ENCODE data around the gene ZGPAT.

ZGPAT gene

GRCh38 chr20:63694584-63695423 is 13.0 kb upstream of the ZGPAT start:
- no peaks in the 10 kb centered on the region for H3K9me3 Mint-ChIP-seq
- peaks cover 53% of the 10 kb centered on the region for H3K4me1 Mint-ChIP-seq
- no peak overlapping the region for H3K4me3 Mint-ChIP-seq
- H3K27ac Mint-ChIP-seq: no peak overlapping the region
- DNase-seq (no peak), ATAC-seq (no peak)
- H3K27me3 Mint-ChIP-seq: no peaks in the 10 kb centered on the region

GRCh38 chr20:63695424-63696305 is 12.2 kb upstream of the ZGPAT start:
- H3K27me3 Mint-ChIP-seq: no peaks in the 10 kb centered on the region
- ATAC-seq: no peak
- no peak for DNase-seq
- H3K9me3 Mint-ChIP-seq: no peaks in the 10 kb centered on the region
- H3K4me1 Mint-ChIP-seq: peaks cover 62% of the 10 kb centered on the region
- H3K4me3 Mint-ChIP-seq: peak overlapping the region in 1 of 2 donors; percentile 67
- H3K27ac Mint-ChIP-seq: peak overlapping the region in 1 of 2 donors; percentile 44

DNA sequence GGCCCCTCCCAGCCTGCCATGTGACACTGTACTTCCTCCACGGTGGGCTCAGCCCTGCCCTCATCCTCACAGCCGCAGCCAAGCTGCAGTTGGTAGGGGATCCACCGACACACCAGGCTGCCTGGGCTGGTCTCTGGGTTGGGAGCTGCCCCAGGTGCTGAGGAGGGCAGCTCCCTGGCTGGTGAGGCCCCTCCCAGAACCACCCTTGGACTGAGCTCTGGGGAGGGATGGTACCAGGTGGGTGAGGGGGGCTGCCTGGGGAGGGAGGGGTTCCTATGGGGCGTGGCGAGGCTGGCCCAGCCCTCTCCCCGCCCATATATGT is 11.6 kb upstream of the ZGPAT start:
- ATAC-seq (peak; percentile 61), DNase-seq (no peak)
- Mint-ChIP-seq H3K27ac (peak overlapping the region in 1 of 2 donors; percentile 44), H3K4me3 (peak overlapping the region in 1 of 2 donors; percentile 67), H3K27me3 (no peaks in the 10 kb centered on the region), H3K4me1 (peaks cover 60% of the 10 kb centered on the region), H3K9me3 (no peaks in the 10 kb centered on the region)

DNA sequence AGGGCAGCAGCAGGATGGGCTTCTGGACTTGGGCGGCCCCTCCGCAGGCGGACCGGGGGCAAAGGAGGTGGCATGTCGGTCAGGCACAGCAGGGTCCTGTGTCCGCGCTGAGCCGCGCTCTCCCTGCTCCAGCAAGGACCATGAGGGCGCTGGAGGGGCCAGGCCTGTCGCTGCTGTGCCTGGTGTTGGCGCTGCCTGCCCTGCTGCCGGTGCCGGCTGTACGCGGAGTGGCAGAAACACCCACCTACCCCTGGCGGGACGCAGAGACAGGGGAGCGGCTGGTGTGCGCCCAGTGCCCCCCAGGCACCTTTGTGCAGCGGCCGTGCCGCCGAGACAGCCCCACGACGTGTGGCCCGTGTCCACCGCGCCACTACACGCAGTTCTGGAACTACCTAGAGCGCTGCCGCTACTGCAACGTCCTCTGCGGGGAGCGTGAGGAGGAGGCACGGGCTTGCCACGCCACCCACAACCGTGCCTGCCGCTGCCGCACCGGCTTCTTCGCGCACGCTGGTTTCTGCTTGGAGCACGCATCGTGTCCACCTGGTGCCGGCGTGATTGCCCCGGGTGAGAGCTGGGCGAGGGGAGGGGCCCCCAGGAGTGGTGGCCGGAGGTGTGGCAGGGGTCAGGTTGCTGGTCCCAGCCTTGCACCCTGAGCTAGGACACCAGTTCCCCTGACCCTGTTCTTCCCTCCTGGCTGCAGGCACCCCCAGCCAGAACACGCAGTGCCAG is 11.0 kb upstream of the ZGPAT start, which contains the start of gene TNFRSF6B:
Gene TNFRSF6B, plus strand, starts transcription at position 25 of the 729 bp plus-strand sequence. Its CDS starts 116 bp downstream, at position 141.
- DNase-seq (peak in 1 of 2 donors; percentile 12), ATAC-seq (peak; percentile 34)
- peak within 1 kb of the TSS; percentile 9 to 67 for H3K4me3 Mint-ChIP-seq
- H3K27me3 Mint-ChIP-seq: no peaks in the 10 kb centered on the region
- peak within 1 kb of the TSS in 1 of 2 donors; percentile 93 for H3K27ac Mint-ChIP-seq
- H3K4me1 Mint-ChIP-seq: peaks cover 56% of the 10 kb centered on the region
- H3K9me3 Mint-ChIP-seq: no peaks in the 10 kb centered on the region

GRCh38 chr20:63697357-63697867 is 10.4 kb upstream of the ZGPAT start:
- H3K9me3 Mint-ChIP-seq: no peaks in the 10 kb centered on the region
- peak overlapping the region; percentile 9 to 67 for H3K4me3 Mint-ChIP-seq
- peak overlapping the region in 1 of 2 donors; percentile 93 for H3K27ac Mint-ChIP-seq
- DNase-seq: peak in 1 of 2 donors; percentile 13
- H3K27me3 Mint-ChIP-seq: no peaks in the 10 kb centered on the region
- H3K4me1 Mint-ChIP-seq: peaks cover 56% of the 10 kb centered on the region
- no peak for ATAC-seq

DNA sequence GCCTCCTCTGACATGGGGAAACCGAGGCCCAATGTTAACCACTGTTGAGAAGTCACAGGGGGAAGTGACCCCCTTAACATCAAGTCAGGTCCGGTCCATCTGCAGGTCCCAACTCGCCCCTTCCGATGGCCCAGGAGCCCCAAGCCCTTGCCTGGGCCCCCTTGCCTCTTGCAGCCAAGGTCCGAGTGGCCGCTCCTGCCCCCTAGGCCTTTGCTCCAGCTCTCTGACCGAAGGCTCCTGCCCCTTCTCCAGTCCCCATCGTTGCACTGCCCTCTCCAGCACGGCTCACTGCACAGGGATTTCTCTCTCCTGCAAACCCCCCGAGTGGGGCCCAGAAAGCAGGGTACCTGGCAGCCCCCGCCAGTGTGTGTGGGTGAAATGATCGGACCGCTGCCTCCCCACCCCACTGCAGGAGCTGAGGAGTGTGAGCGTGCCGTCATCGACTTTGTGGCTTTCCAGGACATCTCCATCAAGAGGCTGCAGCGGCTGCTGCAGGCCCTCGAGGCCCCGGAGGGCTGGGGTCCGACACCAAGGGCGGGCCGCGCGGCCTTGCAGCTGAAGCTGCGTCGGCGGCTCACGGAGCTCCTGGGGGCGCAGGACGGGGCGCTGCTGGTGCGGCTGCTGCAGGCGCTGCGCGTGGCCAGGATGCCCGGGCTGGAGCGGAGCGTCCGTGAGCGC is 9.8 kb upstream of the ZGPAT start:
- Mint-ChIP-seq H3K27me3 (no peaks in the 10 kb centered on the region), H3K4me1 (peaks cover 56% of the 10 kb centered on the region), H3K4me3 (peak overlapping the region in 1 of 2 donors; percentile 57), H3K9me3 (no peaks in the 10 kb centered on the region), H3K27ac (peak overlapping the region; percentile 57 to 93)
- no peak for ATAC-seq
- DNase-seq: peak in 1 of 2 donors; percentile 12

DNA sequence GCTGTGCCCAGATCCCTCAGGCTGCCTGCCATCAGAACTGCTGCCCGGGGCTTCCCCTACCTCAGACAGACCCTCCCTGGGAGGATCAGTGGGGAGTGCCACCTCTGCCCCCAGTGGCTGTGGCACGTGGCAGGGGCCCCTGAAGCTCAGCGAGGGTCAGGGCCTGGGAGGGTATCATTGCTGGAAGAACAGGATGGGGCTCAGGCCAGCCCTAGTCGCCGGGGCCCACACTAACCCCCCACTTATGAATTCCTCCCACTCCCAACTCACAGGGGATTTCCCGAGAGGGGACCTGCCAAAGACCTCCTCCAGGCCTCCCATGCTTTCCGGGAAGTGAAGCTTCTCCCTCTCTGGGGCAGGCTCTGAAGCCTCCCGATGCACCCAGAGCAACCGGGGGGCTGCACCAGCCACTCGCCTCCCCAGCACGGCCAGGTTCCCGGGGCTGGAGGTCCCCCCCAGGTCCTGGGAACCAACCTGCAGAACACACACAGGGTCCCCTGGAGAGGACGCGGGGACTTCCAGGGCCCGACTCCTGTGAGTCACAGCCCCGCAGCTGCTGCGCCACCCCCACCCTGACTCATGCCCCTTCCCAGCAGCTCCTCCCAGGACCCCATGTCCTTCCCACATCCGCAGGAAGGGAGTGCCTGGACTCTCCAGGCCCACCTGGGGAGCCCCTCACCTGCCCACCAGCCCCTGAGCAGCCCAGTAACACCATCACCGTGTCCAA is 8.9 kb upstream of the ZGPAT start:
- H3K4me3 Mint-ChIP-seq: peak overlapping the region in 1 of 2 donors; percentile 70
- no peaks in the 10 kb centered on the region for H3K27me3 Mint-ChIP-seq
- DNase-seq: peak in 1 of 2 donors; percentile 44
- peaks cover 55% of the 10 kb centered on the region for H3K4me1 Mint-ChIP-seq
- H3K27ac Mint-ChIP-seq: peak overlapping the region in 1 of 2 donors; percentile 95
- ATAC-seq: peak; percentile 45
- no peaks in the 10 kb centered on the region for H3K9me3 Mint-ChIP-seq

GRCh38 chr20:63699466-63700198 is 8.2 kb upstream of the ZGPAT start:
- peak overlapping the region in 1 of 2 donors; percentile 95 for H3K27ac Mint-ChIP-seq

DNA sequence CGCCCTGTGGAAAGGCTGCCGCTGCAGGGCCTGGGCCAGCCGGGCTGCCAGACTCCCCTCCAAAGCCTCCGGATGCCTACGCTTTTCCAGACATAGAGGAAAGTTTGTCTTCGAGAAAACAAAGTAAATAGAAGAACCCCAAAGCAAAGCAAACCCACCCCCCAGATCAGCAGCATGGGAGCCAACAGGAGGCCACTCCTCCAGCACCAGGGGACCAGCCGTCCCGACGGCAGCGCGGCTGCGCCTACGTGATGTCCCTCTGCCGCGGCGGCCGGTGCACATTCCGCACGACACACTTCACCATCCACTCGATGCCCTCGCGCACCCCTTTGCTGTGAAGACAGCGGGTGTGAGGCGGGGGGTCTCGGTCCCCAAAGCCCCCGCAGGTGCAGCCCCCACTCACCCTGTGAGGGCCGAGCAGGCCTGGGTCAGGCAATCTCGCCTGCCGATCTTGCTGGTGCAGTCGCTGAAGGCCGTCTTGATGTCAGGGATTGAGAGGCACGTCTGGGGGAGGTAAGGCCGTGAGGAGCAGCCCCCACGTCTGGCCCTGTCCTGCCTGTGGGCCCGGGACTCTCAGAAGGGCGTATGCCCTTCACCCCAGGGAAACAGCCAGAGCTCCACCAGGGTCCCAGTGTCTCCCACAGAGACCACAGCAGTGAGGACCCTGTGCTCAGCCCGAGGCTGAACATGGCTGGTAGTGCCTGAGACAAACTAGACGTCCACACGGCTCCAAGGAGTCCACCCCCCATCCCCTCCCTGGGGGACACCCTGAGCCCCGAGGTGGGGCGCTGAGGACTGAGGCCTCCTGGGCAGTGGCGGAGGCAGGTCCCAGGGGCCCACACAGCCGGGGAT is 7.4 kb upstream of the ZGPAT start:
- ATAC-seq: peak; percentile 9
- Mint-ChIP-seq H3K9me3 (no peaks in the 10 kb centered on the region), H3K27me3 (no peaks in the 10 kb centered on the region), H3K4me1 (peaks cover 64% of the 10 kb centered on the region), H3K4me3 (peak overlapping the region in 1 of 2 donors; percentile 21), H3K27ac (peak overlapping the region in 1 of 2 donors; percentile 95)
- DNase-seq: peak in 1 of 2 donors; percentile 16

More at GRCh38 chr20:63699466-63700198, 8.2 kb upstream of the ZGPAT start:
- Mint-ChIP-seq H3K27me3 (no peaks in the 10 kb centered on the region), H3K4me3 (peak overlapping the region in 1 of 2 donors; percentile 70), H3K9me3 (no peaks in the 10 kb centered on the region), H3K4me1 (peaks cover 56% of the 10 kb centered on the region)
- no peak for DNase-seq
- ATAC-seq: peak; percentile 8

DNA sequence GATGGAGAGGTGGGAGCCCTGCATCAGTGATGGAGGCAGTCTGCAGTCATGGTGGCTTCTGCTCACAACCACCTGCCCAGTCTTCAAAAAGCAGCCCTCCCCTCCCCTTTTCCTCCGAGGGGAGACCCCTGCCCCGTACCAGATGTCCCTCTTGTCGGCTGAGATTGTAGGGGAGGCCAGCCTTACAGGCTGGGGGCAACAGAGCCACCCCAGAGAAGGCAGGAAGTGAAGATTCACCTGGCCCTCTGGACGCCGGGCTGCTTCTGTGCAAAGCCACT is 6.8 kb upstream of the ZGPAT start:
- no peaks in the 10 kb centered on the region for H3K9me3 Mint-ChIP-seq
- H3K27ac Mint-ChIP-seq: no peak overlapping the region
- no peak overlapping the region for H3K4me3 Mint-ChIP-seq
- H3K4me1 Mint-ChIP-seq: peaks cover 67% of the 10 kb centered on the region
- no peaks in the 10 kb centered on the region for H3K27me3 Mint-ChIP-seq
- no peak for DNase-seq
- ATAC-seq: no peak

DNA sequence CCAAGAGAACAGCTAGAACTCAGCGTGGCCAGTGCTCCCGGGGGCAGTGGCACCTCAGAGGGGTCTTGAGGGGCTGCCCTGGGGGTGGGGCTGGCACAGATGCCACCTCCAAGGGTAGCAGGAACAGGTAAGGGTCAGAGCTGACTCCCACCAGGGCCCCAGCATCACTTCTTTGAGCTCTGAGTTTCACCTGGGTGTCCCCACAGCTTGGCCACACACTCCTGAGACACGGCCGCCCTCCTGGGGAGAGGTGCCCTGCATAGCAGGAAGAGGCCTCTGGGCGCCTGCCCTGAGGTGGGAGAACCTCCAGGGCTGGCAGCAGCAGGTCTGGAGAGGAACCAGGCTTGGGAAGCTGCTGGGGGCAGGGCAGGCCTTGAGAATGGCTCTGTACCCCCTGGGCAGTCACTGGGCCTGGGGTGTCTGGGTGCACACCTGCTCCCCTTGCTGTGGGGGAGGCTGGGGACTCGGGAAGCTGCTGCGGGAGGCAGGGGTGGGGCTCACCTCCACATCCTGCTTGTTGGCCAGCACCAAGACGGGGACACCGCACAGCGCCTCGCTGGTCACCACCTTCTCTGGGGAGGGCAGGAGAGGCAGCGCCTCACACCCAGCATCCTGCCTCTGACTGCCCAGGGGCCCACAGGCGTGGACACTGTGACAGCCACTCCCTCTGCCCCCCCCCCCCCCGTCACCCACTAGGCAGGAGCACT is 6.4 kb upstream of the ZGPAT start:
- DNase-seq (peak in 1 of 2 donors; percentile 12), ATAC-seq (no peak)
- peaks cover 67% of the 10 kb centered on the region for H3K4me1 Mint-ChIP-seq
- H3K4me3 Mint-ChIP-seq: no peak overlapping the region
- no peaks in the 10 kb centered on the region for H3K27me3 Mint-ChIP-seq
- H3K27ac Mint-ChIP-seq: peak overlapping the region in 1 of 2 donors; percentile 27
- no peaks in the 10 kb centered on the region for H3K9me3 Mint-ChIP-seq

DNA sequence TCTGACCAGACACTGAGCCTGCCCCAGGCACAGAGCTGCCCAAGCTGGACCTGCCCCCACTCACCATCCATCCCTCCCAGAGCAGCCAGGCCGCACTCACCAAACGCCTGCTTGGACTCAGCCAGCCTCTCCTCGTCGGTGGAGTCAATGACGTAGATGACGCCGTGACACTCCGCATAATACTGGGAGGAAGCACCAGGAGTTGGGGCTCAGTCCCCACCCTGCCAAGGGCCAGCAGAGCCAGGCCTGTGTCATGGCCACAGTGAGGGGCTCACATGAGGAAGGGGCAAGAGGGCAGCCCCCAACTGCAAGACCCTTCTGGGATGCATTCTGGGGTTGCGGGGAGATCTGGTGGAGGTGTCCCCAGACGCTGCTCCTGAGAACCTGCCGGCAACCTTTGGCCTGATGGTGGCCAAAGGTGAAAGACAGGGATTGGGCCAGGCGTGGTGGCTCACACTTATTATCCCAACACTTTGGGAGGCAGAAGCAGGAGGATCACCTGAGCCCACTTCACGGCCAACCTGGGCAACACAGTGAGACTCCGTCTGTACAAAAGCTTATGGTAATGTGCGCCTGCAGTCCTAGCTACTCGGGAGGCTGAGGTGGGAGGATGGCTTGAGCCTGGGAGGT is 5.7 kb upstream of the ZGPAT start:
- DNase-seq: no peak
- Mint-ChIP-seq H3K4me1 (peaks cover 64% of the 10 kb centered on the region), H3K9me3 (no peaks in the 10 kb centered on the region), H3K27ac (peak overlapping the region in 1 of 2 donors; percentile 61), H3K4me3 (no peak overlapping the region), H3K27me3 (no peaks in the 10 kb centered on the region)
- no peak for ATAC-seq
